ENCODE data around the gene ARMC8.

The ARMC8 gene

DNA sequence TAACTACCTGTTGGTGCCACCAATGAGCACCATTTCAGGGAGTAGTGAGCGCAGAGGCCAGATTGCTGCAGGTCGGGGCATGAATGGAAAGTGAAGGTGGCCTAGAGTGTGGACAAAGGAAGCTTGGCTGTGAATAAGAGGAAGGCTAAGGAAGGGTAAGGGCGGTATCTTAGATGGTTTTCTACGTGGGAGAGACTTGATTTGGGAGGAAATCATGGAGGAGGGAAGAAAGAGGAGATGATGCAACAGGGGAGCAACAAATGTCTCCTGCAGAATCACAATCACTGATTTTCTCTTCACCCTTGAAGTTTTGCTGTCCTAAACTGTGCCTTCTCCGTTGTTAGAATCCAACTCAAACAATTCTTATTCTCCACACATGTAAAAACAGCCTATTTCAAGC is 120.8 kb downstream of the ARMC8 start:
- DNase-seq (ENCODE audit: low spot score): no peak

GRCh38 chr3:138308783-138309182 is 121.7 kb downstream of the ARMC8 start:
- DNase-seq (ENCODE audit: low spot score): no peak

- no peak for DNase-seq (ENCODE audit: low spot score)
Observed at GRCh38 chr3:138310494-138310893, 123.4 kb downstream of the ARMC8 start.

GRCh38 chr3:138314751-138315150 is 127.7 kb downstream of the ARMC8 start:
- no peak for DNase-seq (ENCODE audit: low spot score)

- DNase-seq (ENCODE audit: low spot score): no peak
Observed at GRCh38 chr3:138317687-138318086, 130.6 kb downstream of the ARMC8 start.

DNA sequence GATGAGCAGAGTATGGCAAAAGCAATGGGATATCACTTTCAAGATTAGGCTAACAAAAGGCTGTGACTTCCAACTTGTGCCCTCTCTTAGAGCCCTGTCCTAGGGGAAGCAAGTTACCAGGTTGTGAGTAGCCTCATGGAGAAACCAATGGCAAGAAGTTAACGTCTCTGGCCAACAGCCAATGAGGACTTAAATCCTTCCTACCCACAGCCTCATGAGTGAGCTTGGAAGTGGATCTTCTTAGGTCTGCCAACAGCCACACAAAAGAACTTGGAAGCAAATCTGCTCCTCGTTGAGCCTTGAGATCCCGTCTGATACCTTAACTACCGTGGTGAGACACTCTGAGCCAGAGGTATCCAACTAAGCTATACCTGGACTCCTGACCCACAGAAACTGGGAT is 136.9 kb downstream of the ARMC8 start:
- no peak for DNase-seq (ENCODE audit: low spot score)

GRCh38 chr3:138325990-138326389 is 138.9 kb downstream of the ARMC8 start:
- no peak for DNase-seq (ENCODE audit: low spot score)

GRCh38 chr3:138326866-138327595 is 139.9 kb downstream of the ARMC8 start:
- DNase-seq (ENCODE audit: low spot score): no peak

GRCh38 chr3:138327831-138328230 is 140.7 kb downstream of the ARMC8 start:
- DNase-seq (ENCODE audit: low spot score): no peak

DNA sequence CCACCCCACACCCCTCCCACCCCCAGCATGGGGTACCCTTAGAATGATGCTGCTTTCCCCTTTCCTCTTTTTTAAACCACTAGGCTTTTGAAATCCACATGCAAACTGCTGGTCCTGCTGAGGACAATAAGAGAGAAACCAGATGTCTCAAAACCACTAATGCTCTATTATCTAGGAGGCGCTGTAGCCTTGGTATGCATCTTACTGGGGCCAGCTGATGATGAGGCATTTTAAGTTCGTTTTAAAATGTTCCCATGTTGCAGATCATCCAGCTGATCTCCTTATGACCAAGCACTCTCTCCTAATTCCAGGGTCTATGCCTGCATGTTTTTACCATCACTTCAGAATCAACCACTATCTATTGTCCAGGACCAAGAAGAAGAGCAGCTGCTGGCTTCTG is 141.2 kb downstream of the ARMC8 start:
- peak; percentile 29 for DNase-seq (ENCODE audit: low spot score)

DNA sequence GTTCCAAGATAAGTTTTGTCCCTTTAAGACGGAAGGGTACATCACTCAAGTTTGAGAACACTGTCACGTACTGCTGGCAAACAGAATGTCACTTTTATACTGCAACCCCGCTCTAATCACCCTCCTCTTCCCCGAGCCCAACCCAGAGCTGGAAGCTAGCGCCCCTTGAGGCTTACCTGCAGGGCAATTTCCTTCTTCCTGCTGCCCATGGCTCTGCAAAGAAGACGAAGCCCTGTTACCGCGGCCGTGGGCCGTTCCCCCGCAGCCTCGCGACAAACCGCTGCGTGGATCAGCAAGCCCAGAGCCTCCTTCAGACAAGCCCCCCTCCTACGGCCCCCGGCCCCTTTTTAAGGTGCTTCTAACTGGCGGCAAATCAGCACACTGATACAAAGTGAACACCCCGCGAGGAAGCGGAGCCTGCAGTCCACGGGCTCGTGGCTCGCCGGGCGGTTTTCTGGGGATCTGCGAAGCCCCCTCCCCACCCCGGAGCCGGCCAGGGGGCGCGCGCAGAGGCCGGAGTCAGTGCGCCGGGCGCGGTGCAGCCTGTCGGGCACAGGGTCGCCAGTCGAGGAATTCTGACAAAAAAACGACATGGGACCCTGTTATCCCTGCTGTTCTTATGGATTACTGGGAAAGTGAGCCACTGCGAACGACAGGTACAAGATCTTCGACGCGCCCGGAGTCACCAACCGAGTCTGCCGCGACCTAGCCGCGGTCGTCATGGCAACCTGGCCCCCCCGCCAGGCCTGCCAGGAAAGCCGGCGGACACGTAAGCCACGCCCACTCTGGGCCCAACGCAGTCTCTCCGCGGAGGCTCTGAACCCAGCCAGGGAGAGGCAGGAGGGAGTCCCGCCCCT is 142.3 kb downstream of the ARMC8 start, which contains the start of gene NME9:
NME9 (minus strand) TSS at position 725 of the 857 bp plus-strand sequence; CDS start at position 209, 516 bp downstream.
- peak; percentile 98 for DNase-seq (ENCODE audit: low spot score)

DNA sequence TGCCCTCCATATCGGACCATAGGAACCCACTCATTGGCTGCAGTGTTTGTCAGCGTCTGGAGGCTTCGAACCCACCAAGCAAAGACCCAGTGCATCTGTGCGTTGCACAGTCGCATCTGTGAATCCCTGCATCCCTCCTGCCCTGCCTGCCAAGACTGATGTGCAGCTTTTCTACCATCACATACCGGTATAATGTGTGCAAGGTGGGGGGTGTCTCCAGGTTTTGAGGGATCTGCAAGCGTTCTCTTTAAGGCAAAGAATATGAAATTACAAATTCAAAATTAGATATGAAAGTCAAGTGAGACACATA is 142.8 kb downstream of the ARMC8 start:
- no peak for DNase-seq (ENCODE audit: low spot score)

GRCh38 chr3:138331143-138331894 is 144.2 kb downstream of the ARMC8 start:
- no peak for DNase-seq (ENCODE audit: low spot score)

- DNase-seq (ENCODE audit: low spot score): peak; percentile 50
Observed at GRCh38 chr3:138332472-138333073, 145.5 kb downstream of the ARMC8 start.

DNA sequence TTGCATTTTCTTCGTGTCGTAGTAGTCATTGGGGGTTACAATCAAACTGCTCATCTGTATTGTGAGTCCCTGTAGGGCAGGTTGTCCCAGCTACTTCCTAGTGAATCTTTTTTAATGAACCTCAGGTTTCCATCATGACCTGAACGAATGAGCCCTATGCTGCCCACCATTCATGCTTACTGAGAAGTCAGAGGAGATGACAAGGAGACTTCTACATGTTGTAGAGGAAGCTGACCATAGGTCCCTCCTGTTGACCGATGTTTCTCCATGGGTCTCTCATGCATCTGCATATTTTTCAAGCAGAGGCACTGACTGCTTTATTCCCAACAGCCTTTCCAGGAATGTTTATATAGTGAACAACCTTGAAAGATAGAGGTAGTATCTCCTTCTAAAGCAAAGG is 147.5 kb downstream of the ARMC8 start:
- no peak for DNase-seq (ENCODE audit: low spot score)

GRCh38 chr3:138336454-138336999 is 149.4 kb downstream of the ARMC8 start:
- DNase-seq (ENCODE audit: low spot score): no peak

DNA sequence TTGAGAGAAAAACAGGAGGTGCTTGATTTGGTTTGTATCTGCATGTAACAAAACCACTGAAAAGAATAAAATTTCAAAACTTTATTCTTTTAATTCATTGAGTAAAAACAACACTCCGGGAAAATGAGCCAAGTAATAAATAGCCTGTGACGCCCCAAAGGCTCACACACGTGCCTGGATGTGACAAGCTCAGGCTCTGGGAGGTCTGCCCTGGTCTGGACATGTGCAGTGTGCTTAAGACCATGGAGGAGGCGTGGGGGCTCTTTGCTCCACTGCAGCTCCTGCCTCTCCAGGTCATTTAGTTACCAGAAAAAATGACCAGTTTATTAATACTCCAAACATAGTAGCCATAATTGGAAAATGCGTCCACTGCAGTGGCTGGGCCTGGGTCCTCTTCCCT is 151.1 kb downstream of the ARMC8 start:
- no peak for DNase-seq (ENCODE audit: low spot score)

GRCh38 chr3:138338811-138339210 is 151.7 kb downstream of the ARMC8 start:
- no peak for DNase-seq (ENCODE audit: low spot score)

GRCh38 chr3:138340511-138340910 is 153.4 kb downstream of the ARMC8 start:
- DNase-seq (ENCODE audit: low spot score): no peak

- no peak for DNase-seq (ENCODE audit: low spot score)
Observed at GRCh38 chr3:138344754-138345153, 157.7 kb downstream of the ARMC8 start.
